Activated naive CD4-positive, alpha-beta T cell treated with anti-CD3 and anti-CD28 coated beads for 36 hours (primary cell): Measurements from ENCODE around the gene KIDINS220. TPM values are rescaled to one million over a fixed set of nuclear protein-coding genes. Genes with fewer than 3 reads are reported as not detected.

Experiments used
- CTCF ChIA-PET: fragments of 350-600 bp; sonication (Branson Sonifier 250); formaldehyde crosslinking; loops from one replicate; lab custom pipeline; 2021; ENCODE audit warnings: antibody characterized with exemption; lab: Charles Lee
- DNase-seq: peaks from one replicate; pipeline ENCODE4 v3.0.0-alpha.2; 2020
- H3K27ac Mint-ChIP-seq: one replicate; pipeline ENCODE4 v1.8.0; 2021; ENCODE audit warnings: mild to moderate bottlenecking, mixed read lengths
- H3K27me3 Mint-ChIP-seq: one replicate; pipeline ENCODE4 v1.8.0; 2021; ENCODE audit warnings: low read depth, mixed read lengths
- H3K36me3 Mint-ChIP-seq: one replicate; pipeline ENCODE4 v1.8.0; 2021; ENCODE audit warnings: low read depth, mixed read lengths
- H3K4me1 Mint-ChIP-seq: one replicate; pipeline ENCODE4 v1.8.0; 2021; ENCODE audit warnings: low read depth, mixed read lengths
- H3K4me3 Mint-ChIP-seq: one replicate; pipeline ENCODE4 v1.8.0; 2021; ENCODE audit warnings: mild to moderate bottlenecking, moderate library complexity, mixed read lengths
- H3K9me3 Mint-ChIP-seq: one replicate; pipeline ENCODE4 v1.8.0; 2021; ENCODE audit warnings: mixed read lengths
- intact Hi-C: fragments of 100-400 bp; cut with micrococcal nuclease; formaldehyde crosslinking; loops from one replicate; pipeline ENCODE4 v1.15.1; 2023
- total RNA-seq, 2 experiments: library from RNA; stranded (reverse); gene quantifications; one replicate each; pipeline ENCODE4 v1.2.3, GENCODE V29; 2021

The KIDINS220 gene
- total RNA-seq, 2 experiments from 2014 or later = 19.3 to 20.5 TPM

DNA sequence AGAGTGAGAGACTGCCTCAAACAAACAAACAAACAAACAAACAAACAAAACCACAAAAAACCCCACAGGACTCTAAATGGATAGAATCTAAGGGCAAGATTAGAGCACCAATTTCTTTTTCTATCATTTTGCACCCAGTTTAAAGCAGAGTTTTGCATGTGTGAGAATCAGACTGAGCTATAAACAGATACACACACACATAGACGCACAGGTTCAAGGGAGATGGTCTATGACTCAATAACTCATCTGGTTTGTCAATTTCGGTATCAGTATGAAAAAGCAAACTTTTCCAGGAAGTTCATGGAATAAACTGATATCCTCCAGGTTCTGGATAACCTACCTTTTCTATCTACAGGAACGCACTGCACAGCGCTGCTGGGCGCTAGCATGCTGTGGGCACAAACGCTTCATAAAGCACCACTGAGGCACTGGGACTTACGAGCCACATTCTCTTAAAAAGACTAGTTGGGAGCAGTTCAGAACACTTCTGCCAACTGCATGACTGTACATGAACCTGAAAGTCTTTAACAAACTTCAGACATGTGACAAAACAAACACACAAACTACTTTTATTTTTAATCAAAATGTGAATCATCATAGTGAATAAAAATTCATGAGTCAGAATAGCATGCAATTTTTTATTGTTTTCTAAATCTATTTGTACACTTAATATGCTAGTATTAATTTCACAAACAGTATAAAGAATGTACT is 109.0 kb downstream of the KIDINS220 start:
- Mint-ChIP-seq H3K4me1 (peaks cover 2% of the 10 kb centered on the region), H3K27ac (no peak overlapping the region), H3K27me3 (no peaks in the 10 kb centered on the region), H3K9me3 (no peaks in the 10 kb centered on the region), H3K36me3 (peaks cover 28% of the 10 kb centered on the region), H3K4me3 (no peak overlapping the region)
- intact Hi-C loops = no loop called here
- CTCF ChIA-PET = no interaction called here
- DNase-seq = no peak

DNA sequence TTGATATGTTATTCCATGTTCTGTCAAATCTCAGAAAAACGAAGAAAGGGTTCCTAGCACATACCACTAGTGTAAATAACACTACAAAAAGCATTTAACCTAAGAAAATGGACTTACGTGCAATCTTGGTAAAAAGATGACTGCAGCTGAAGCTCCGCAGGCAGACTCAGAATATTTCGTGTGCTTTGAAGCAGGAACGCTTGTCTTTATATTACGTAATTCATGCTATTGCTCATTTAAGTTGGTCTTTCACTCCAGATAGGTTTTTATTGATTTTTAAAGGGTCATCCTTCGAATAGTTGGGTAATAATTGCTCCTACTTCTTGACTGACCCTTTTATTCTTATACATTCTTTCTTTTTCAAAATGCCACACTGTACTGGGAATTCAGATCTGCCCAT is 111.6 kb downstream of the KIDINS220 start:
- Mint-ChIP-seq H3K9me3 (no peaks in the 10 kb centered on the region), H3K4me1 (peaks cover 2% of the 10 kb centered on the region), H3K4me3 (no peak overlapping the region), H3K27me3 (no peaks in the 10 kb centered on the region), H3K27ac (no peak overlapping the region), H3K36me3 (peaks cover 17% of the 10 kb centered on the region)
- CTCF ChIA-PET = no interaction called here
- no peak for DNase-seq
- intact Hi-C loops = no loop called here

DNA sequence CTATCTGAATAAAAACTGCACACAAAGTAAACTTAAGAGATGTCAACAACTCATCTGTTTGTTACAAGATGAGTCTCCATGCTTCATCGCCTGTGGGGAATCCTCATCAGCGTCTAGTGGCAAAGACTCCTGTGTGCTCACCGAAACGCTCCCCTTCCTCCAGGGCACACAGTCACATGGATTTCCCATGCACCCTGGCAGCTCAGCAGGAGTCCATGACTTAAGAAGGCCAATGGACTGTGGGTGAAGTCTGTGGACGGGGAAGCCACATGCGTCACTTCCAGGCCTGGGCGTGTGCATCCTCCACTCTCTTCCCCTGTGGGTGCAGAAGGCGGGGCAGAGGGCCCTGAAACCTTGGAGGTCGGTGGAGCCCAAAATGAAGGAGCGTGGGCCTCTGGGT is 114.4 kb downstream of the KIDINS220 start:
- Mint-ChIP-seq H3K27ac (no peak overlapping the region), H3K4me1 (no peaks in the 10 kb centered on the region), H3K4me3 (no peak overlapping the region), H3K27me3 (no peaks in the 10 kb centered on the region), H3K9me3 (no peaks in the 10 kb centered on the region), H3K36me3 (peaks cover 1% of the 10 kb centered on the region)
- CTCF ChIA-PET = no interaction called here
- no peak for DNase-seq
- intact Hi-C loops = no loop called here

DNA sequence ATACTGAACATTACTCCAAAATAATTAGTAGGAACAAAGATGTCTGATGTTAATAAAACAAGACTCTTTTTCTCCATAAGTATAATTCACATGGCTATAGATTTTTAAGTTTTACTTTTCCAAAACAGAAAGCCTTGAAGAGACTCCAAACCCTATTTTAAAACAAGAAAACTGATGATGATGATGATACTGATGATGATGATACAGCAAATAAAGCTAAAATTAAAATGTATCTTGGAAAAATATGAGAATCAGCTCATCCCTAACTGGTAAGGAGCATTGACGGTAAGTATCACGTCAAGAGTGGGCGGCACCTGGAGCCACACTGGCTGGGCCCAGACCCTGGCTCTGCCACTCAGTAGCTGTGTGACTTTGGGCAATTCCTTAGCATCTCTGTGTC is 116.0 kb downstream of the KIDINS220 start:
- H3K4me1 Mint-ChIP-seq = no peaks in the 10 kb centered on the region
- no peak for DNase-seq
- CTCF ChIA-PET = interaction anchor here (0.6 to 0.7 kb wide), 2 partner anchors 11 to 151 kb away, joined by 3 read pairs; no protein-coding TSS in a partner anchor
- intact Hi-C loops = no loop called here
- no peaks in the 10 kb centered on the region for H3K9me3 Mint-ChIP-seq
- H3K27me3 Mint-ChIP-seq = no peaks in the 10 kb centered on the region
- no peak overlapping the region for H3K4me3 Mint-ChIP-seq
- no peaks in the 10 kb centered on the region for H3K36me3 Mint-ChIP-seq
- H3K27ac Mint-ChIP-seq = no peak overlapping the region

DNA sequence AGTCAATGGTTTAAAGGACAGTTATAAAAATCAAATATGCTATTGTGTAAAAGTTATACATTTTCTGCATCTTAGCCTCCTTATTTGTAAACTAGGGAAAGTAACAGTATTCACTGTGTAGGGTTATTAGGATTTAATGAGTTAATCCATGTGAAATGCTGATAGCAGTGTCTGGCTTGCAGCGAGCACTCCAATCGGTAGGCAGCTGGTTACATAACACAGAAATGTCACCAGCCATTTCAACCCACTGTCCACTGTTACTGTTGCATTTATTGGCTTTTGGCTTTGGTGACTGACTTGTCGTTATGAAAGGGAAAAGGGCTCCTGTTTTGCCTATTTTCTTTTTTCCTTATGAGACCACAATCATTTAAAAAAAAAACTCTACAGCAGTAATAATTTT is 116.7 kb downstream of the KIDINS220 start:
- no peak for DNase-seq
- CTCF ChIA-PET = interaction anchor here (0.7 kb wide), 1 partner anchor 152 kb away, joined by 3 read pairs; no protein-coding TSS in a partner anchor
- no peaks in the 10 kb centered on the region for H3K27me3 Mint-ChIP-seq
- H3K4me1 Mint-ChIP-seq = no peaks in the 10 kb centered on the region
- H3K9me3 Mint-ChIP-seq = peaks cover 5% of the 10 kb centered on the region
- H3K4me3 Mint-ChIP-seq = no peak overlapping the region
- intact Hi-C loops = no loop called here
- no peak overlapping the region for H3K27ac Mint-ChIP-seq
- H3K36me3 Mint-ChIP-seq = peaks cover 3% of the 10 kb centered on the region

DNA sequence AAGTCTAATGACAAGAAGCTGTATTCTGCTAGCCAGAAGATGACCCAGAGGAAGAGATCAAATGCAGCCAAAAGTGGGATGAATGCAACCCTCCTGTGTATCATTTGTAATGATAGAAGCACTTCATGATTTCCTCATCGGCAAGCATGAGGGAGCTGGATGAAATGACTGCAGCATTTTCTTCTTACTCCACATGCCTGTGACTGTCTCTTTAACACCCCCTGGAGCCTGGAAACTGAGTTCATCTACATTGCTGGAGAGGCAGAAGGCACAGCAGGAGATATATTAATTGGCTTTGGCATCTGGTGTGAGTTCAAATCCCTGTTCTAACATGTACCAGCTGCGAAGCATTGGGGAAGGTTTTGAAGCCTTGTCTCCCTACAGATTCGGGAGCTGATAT is 117.9 kb downstream of the KIDINS220 start:
- DNase-seq = no peak
- H3K27ac Mint-ChIP-seq = no peak overlapping the region
- peaks cover 3% of the 10 kb centered on the region for H3K36me3 Mint-ChIP-seq
- no peaks in the 10 kb centered on the region for H3K4me1 Mint-ChIP-seq
- intact Hi-C loops = no loop called here
- CTCF ChIA-PET = interaction anchor here (0.6 to 0.8 kb wide), 3 partner anchors 26 to 159 kb away, joined by 3 to 4 read pairs (median 3); no protein-coding TSS in a partner anchor
- H3K27me3 Mint-ChIP-seq = peaks cover 2% of the 10 kb centered on the region
- H3K9me3 Mint-ChIP-seq = peaks cover 7% of the 10 kb centered on the region
- no peak overlapping the region for H3K4me3 Mint-ChIP-seq

DNA sequence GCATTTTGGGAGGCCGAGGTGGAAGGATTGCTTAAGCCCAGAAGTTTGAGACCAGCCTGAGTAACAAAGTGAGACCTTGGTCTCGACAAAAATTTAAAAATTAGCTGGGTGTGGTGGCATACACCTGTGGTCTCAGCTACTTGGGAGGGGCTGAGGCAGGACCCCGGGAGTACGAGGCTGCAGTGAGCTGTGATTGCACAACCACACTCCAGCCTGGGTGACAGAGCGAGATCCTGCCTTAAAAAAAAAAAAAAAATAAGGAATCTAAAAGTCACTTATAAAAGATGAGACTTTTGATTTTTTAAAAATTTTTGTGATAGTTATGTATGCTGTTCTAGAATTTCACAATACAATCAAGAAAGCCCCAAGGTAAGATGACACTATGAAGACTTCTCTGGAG is 122.4 kb downstream of the KIDINS220 start:
- no peak for DNase-seq
- Mint-ChIP-seq H3K9me3 (peaks cover 7% of the 10 kb centered on the region), H3K36me3 (peaks cover 3% of the 10 kb centered on the region), H3K4me3 (no peak overlapping the region), H3K27ac (no peak overlapping the region), H3K27me3 (peaks cover 10% of the 10 kb centered on the region), H3K4me1 (no peaks in the 10 kb centered on the region)
- intact Hi-C loops = no loop called here
- CTCF ChIA-PET = no interaction called here

DNA sequence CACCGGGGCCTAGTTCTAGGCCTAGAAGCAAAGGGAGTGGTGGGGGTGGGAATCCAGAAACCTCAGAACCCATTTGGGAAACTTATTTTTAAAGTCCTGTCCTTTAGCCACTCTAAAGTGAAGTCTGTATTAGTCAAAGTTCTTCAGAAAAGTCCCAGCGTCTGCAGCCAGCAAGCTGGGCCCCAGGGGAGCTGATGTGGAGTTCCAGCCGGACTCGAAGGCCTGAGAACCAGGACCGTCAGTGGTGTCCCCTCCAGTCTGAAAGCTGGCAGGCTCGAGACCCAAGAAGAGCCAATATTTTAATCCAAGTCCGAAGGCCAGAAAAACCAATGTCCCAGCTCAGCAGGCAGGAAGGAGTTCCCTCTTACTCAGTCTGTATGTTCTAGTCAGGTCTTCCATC is 123.1 kb downstream of the KIDINS220 start:
- CTCF ChIA-PET = no interaction called here
- no peak for DNase-seq
- Mint-ChIP-seq H3K36me3 (peaks cover 3% of the 10 kb centered on the region), H3K27me3 (peaks cover 10% of the 10 kb centered on the region), H3K4me3 (no peak overlapping the region), H3K27ac (no peak overlapping the region), H3K4me1 (no peaks in the 10 kb centered on the region), H3K9me3 (peaks cover 7% of the 10 kb centered on the region)
- intact Hi-C loops = no loop called here

DNA sequence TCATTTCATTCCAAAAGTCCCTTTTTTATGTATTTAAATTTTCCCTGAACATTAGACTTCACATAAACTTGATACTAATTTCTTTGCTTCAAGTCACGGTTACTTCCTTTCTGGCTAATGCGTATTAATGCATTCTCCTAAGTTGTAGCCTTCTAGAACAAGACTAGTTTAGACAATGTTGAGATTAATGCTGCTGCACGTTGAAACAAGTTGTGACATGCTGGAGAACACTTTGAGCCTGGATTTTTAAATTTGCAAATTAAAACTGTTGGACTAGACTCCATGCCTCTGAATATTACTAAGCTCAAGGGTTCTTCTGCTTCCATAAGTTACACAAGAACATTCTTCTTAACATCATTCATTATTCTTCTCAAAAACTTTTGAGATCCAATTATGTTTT is 126.5 kb downstream of the KIDINS220 start:
- peaks cover 10% of the 10 kb centered on the region for H3K27me3 Mint-ChIP-seq
- H3K4me1 Mint-ChIP-seq = no peaks in the 10 kb centered on the region
- intact Hi-C loops = no loop called here
- peaks cover 4% of the 10 kb centered on the region for H3K9me3 Mint-ChIP-seq
- H3K4me3 Mint-ChIP-seq = no peak overlapping the region
- no peak overlapping the region for H3K27ac Mint-ChIP-seq
- CTCF ChIA-PET = interaction anchor here (1.5 kb wide), 1 partner anchor 18 kb away, joined by 5 read pairs; no protein-coding TSS in a partner anchor
- H3K36me3 Mint-ChIP-seq = peaks cover 3% of the 10 kb centered on the region
- DNase-seq = no peak

DNA sequence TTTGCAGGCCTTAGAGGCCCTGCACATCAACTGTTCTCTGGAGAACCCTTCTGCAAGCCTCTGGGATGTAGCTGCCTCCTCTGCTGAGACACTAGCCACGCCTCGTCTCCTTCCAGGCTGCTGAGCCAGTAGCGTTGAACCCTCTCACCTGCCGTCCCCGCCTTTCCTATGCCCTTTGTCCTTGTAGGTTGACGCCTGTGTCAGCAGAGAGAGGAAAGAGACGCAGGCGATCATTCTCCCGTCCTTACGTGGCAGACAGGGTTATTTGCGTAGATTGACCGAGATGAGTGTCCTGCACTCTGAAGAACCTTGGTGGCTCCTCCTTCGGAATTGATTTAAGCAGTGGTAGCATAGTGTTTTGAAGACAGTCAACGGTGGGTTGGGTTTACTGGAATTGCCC is 127.8 kb downstream of the KIDINS220 start:
- Mint-ChIP-seq H3K27me3 (peaks cover 8% of the 10 kb centered on the region), H3K4me3 (no peak overlapping the region), H3K36me3 (no peaks in the 10 kb centered on the region), H3K27ac (no peak overlapping the region), H3K9me3 (no peaks in the 10 kb centered on the region), H3K4me1 (no peaks in the 10 kb centered on the region)
- intact Hi-C loops = no loop called here
- no peak for DNase-seq
- CTCF ChIA-PET = interaction anchor here (1.5 kb wide), 1 partner anchor 17 kb away, joined by 5 read pairs; no protein-coding TSS in a partner anchor

DNA sequence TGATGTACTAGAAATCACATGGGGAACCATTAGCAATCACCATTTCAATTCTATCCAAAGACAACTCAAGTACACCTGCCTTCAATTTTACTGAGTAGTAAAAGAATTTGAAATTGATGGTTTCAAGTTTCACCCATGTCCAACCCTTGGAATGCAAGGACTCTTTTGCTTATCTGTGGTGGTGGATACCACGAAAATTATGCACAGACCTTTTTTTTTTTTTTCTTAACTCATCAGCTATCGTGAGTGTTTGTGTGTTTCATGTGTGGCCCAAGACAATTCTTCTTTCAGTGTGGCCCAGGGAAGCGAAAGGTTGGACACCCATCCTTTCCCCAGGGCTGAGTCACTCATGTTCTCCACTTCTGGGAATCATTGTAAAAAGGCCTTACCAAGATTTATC is 132.5 kb downstream of the KIDINS220 start:
- Mint-ChIP-seq H3K27ac (no peak overlapping the region), H3K4me3 (no peak overlapping the region), H3K4me1 (no peaks in the 10 kb centered on the region), H3K9me3 (no peaks in the 10 kb centered on the region), H3K36me3 (no peaks in the 10 kb centered on the region), H3K27me3 (no peaks in the 10 kb centered on the region)
- intact Hi-C loops = no loop called here
- CTCF ChIA-PET = no interaction called here
- no peak for DNase-seq

DNA sequence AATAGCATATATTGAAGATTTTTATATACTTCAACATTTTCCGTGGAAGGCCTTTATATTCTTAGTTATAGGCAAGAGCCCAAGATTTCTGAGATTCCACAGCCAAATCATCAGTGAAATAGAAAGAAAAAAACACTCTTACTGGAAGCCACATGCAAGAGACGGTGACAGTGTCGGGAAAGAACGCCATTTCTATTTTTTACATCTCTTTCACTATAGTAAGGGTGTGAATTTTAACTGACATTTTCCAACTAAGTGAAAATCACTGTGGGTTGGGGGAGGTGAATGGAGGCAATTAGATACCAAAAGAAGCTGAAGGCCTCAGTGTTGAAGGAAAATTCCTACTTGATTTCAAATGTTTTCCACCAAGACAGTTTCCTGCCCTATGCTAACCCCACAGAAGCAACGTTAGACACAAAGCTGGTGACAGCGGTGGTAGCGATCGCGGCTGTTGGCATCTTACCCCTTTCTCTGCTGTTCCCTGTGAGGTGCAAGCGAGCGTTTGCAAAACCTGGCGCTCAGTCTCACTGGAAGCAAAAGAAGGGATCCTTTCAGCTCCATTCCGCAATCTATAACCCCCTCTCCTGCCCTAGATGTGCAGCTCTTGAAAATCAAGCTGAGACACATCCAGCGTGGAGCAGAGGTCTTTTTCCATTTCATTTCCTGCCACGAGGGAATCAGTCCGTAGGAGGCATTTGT is 135.6 kb downstream of the KIDINS220 start:
- Mint-ChIP-seq H3K36me3 (no peaks in the 10 kb centered on the region), H3K9me3 (peaks cover 4% of the 10 kb centered on the region), H3K4me3 (no peak overlapping the region), H3K27me3 (no peaks in the 10 kb centered on the region), H3K4me1 (no peaks in the 10 kb centered on the region), H3K27ac (no peak overlapping the region)
- no peak for DNase-seq
- CTCF ChIA-PET = no interaction called here
- intact Hi-C loops = no loop called here
